CD1c-positive myeloid dendritic cell (primary cell): ENCODE measurements around the gene MAN1A2.

Experiments
- DNase-seq: peaks from one replicate; pipeline ENCODE4 v3.0.0-alpha.2; 2016; ENCODE audit errors: extremely low spot score

Gene MAN1A2

GRCh38 chr1:117359561-117360289, 7.5 kb upstream of the MAN1A2 start:
- DNase-seq, result no peak

- no peak for DNase-seq
These were observed 4.3 kb upstream of the MAN1A2 start for GRCh38 chr1:117362986-117363385.

- no peak for DNase-seq
These were observed 3.6 kb upstream of the MAN1A2 start for GRCh38 chr1:117363571-117364048.

GRCh38 chr1:117364240-117364639, 3.0 kb upstream of the MAN1A2 start:
- DNase-seq, result no peak

- no peak for DNase-seq
These were observed 1.7 kb upstream of the MAN1A2 start for GRCh38 chr1:117365350-117366176.

GRCh38 chr1:117366177-117367045, 838 bp upstream of the MAN1A2 start:
- DNase-seq, result peak; percentile 86

- no peak for DNase-seq
These were observed 1.2 kb downstream of the MAN1A2 start for GRCh38 chr1:117368116-117369108.

GRCh38 chr1:117370071-117370470, 2.8 kb downstream of the MAN1A2 start:
- no peak for DNase-seq

GRCh38 chr1:117370509-117370908, 3.3 kb downstream of the MAN1A2 start:
- DNase-seq, result no peak

- DNase-seq, result no peak
These were observed 4.3 kb downstream of the MAN1A2 start for GRCh38 chr1:117371441-117372151.

GRCh38 chr1:117372863-117373412, 5.7 kb downstream of the MAN1A2 start:
- DNase-seq, result peak; percentile 22

- no peak for DNase-seq
These were observed 6.7 kb downstream of the MAN1A2 start for GRCh38 chr1:117373932-117374331.

GRCh38 chr1:117375327-117375726, 8.1 kb downstream of the MAN1A2 start:
- no peak for DNase-seq

- no peak for DNase-seq
These were observed 19.9 kb downstream of the MAN1A2 start for GRCh38 chr1:117387060-117387633.

- DNase-seq, result no peak
These were observed 21.1 kb downstream of the MAN1A2 start for GRCh38 chr1:117388328-117388727.

- DNase-seq, result no peak
These were observed 22.0 kb downstream of the MAN1A2 start for GRCh38 chr1:117389284-117389683.

GRCh38 chr1:117389779-117390178, 22.5 kb downstream of the MAN1A2 start:
- no peak for DNase-seq

- no peak for DNase-seq
These were observed 25.5 kb downstream of the MAN1A2 start for GRCh38 chr1:117392771-117393170.

- no peak for DNase-seq
These were observed 28.8 kb downstream of the MAN1A2 start for GRCh38 chr1:117396074-117396473.
